Endothelial cell of umbilical vein (primary cell): Measurements from ENCODE around the gene DNHD1.

ENCODE experiments used
- EZH2 ChIP-seq: IDR thresholded peaks from 2 replicates; pipeline ENCODE4 v1.6.1; 2012; ENCODE audit warnings: borderline replicate concordance, low read depth, mild to moderate bottlenecking, moderate library complexity, low read length, inconsistent platforms; ENCODE audit not compliant: severe bottlenecking
- POLR2AphosphoS5 ChIP-seq: IDR thresholded peaks from 2 replicates; pipeline ENCODE4 v1.6.1; 2012; ENCODE audit warnings: low read depth, mild to moderate bottlenecking, control low read depth, low read length, moderate library complexity; ENCODE audit not compliant: insufficient read depth
- TF ChIP-seq, protein P1 (sequence below), 2 donors: IDR thresholded peaks; 1 replicate in 1 of 2; 2 replicates in 1 of 2; pipeline ENCODE4 v1.5.1; 2011; ENCODE audit warnings: low read length in 2 of 2, mild to moderate bottlenecking in 2 of 2, moderate library complexity in 2 of 2, control low read depth in 1 of 2, inconsistent platforms in 1 of 2, low read depth in 1 of 2; ENCODE audit not compliant: insufficient read depth in 1 of 2; ENCODE audit errors: extremely low read depth in 1 of 2

DNA sequence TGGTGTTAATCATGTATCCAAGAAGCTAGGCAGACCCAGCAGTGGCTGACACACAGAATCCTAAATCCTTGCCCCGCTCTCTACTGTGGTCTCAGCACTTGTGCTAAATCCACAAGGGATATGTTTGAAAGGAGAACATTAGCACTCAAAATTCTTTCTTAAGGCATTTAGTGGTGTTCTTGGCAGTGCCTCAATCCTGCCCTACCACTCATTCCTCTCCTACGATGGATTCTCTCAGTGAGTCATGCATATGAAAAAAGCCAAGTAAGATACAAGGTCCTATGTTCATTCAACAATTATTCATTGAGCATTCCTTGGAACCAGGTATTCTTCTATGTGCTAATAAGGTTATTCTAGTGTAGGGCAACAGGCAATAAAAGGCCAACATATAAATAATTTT, 75.1 kb downstream of the DNHD1 start:
- TF ChIP-seq, protein P1, sequence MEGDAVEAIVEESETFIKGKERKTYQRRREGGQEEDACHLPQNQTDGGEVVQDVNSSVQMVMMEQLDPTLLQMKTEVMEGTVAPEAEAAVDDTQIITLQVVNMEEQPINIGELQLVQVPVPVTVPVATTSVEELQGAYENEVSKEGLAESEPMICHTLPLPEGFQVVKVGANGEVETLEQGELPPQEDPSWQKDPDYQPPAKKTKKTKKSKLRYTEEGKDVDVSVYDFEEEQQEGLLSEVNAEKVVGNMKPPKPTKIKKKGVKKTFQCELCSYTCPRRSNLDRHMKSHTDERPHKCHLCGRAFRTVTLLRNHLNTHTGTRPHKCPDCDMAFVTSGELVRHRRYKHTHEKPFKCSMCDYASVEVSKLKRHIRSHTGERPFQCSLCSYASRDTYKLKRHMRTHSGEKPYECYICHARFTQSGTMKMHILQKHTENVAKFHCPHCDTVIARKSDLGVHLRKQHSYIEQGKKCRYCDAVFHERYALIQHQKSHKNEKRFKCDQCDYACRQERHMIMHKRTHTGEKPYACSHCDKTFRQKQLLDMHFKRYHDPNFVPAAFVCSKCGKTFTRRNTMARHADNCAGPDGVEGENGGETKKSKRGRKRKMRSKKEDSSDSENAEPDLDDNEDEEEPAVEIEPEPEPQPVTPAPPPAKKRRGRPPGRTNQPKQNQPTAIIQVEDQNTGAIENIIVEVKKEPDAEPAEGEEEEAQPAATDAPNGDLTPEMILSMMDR (IDR thresholded peaks at IDR 0.05; ENCODE audit: extremely low read depth in 1 of 2, insufficient read depth in 1 of 2, low read depth in 1 of 2, low read length in 2 of 2), result no peak
- TF ChIP-seq EZH2 (no peak), POLR2AphosphoS5 (no peak)
